NCI-H82 treated with DMSO at 0.1 percent for 48 hours (cell line): ENCODE results near the gene BMP7.
"Not testable (repeated sequence)": the region's sequence is repeated elsewhere in the genome, so short reads cannot be mapped to it uniquely, and the experiment has no call there.

Experiments used
- DNase-seq: peaks from one replicate; lab custom pipeline; 2025; ENCODE audit not compliant: unreplicated experiment; lab: John Stamatoyannopoulos, UW

The BMP7 gene

GRCh38 chr20:57251344-57251743 is 15.1 kb downstream of the BMP7 start:
- DNase-seq, result no peak

- no peak for DNase-seq
Observed at GRCh38 chr20:57250607-57251343, 15.7 kb downstream of the BMP7 start.

- no peak for DNase-seq
Observed at GRCh38 chr20:57249772-57250171, 16.7 kb downstream of the BMP7 start.

GRCh38 chr20:57249073-57249472 is 17.4 kb downstream of the BMP7 start:
- DNase-seq, result no peak

- DNase-seq, result no peak
Observed at GRCh38 chr20:57248132-57248797, 18.2 kb downstream of the BMP7 start.

GRCh38 chr20:57247292-57247965 is 19.0 kb downstream of the BMP7 start:
- no peak for DNase-seq

- DNase-seq, result no peak
Observed at GRCh38 chr20:57245997-57246396, 20.4 kb downstream of the BMP7 start.

- no peak for DNase-seq
Observed at GRCh38 chr20:57244627-57245214, 21.7 kb downstream of the BMP7 start.

GRCh38 chr20:57244221-57244585 is 22.2 kb downstream of the BMP7 start:
- no peak for DNase-seq

- no peak for DNase-seq
Observed at GRCh38 chr20:57243480-57244220, 22.8 kb downstream of the BMP7 start.

GRCh38 chr20:57242414-57242813 is 24.0 kb downstream of the BMP7 start:
- DNase-seq, result no peak

GRCh38 chr20:57241363-57241991 is 25.0 kb downstream of the BMP7 start:
- no peak for DNase-seq

GRCh38 chr20:57240581-57241362 is 25.7 kb downstream of the BMP7 start:
- DNase-seq, result no peak

GRCh38 chr20:57239725-57240124 is 26.7 kb downstream of the BMP7 start:
- DNase-seq, result not testable (repeated sequence)

- not testable (repeated sequence) for DNase-seq
Observed at GRCh38 chr20:57239324-57239723, 27.1 kb downstream of the BMP7 start.

GRCh38 chr20:57238089-57238488 is 28.4 kb downstream of the BMP7 start:
- DNase-seq, result no peak

GRCh38 chr20:57237585-57237953 is 28.9 kb downstream of the BMP7 start:
- DNase-seq, result no peak

GRCh38 chr20:57236813-57237584 is 29.4 kb downstream of the BMP7 start:
- DNase-seq, result no peak

GRCh38 chr20:57234556-57235251 is 31.7 kb downstream of the BMP7 start:
- DNase-seq, result no peak
